GM19438 (cell line): ENCODE measurements around the gene TMPRSS15.

Experiments
- ATAC-seq: cut with Tn5 transposase; IDR thresholded peaks from one replicate; pipeline ENCODE4 v1.9.1; 2021; ENCODE audit warnings: low read depth; ENCODE audit not compliant: unreplicated experiment

Gene TMPRSS15

DNA sequence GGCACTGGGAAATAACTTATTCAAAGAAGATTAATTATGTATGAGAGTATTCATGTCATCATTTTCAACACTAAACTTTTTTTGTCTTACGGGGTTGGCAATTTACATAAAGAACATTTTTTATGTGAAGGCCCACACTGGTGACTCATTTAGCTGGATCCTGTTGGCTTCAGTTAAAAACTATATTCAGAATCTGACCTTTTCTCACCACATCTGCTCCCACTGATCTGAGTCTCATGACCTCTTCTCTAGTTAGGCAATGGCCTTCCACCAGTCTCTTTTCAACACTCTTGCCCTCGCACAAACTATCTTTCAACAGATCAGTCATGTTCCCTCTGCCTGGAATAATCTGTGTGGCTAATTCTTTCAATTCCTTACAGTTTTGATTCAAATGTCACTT is 53.4 kb downstream of the TMPRSS15 start:
- no peak for ATAC-seq

DNA sequence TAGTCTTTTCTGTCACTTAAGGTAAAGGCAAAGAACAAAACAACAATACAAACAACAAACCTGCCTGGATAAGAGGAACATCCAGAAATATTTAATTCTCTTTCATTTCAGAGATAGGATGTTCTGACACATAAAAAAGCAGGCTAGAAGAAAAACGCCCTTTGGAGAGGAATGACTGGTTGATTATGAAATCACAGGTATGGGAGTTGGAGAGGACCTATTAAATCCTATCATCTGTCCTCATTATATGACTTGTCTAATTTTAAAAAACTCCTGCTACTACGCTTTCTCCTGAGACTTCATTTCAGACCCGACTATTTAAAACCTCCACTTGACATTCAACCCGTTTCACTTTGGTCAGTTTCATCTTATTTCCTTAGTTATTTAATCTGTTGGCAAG is 54.1 kb downstream of the TMPRSS15 start:
- ATAC-seq: no peak

DNA sequence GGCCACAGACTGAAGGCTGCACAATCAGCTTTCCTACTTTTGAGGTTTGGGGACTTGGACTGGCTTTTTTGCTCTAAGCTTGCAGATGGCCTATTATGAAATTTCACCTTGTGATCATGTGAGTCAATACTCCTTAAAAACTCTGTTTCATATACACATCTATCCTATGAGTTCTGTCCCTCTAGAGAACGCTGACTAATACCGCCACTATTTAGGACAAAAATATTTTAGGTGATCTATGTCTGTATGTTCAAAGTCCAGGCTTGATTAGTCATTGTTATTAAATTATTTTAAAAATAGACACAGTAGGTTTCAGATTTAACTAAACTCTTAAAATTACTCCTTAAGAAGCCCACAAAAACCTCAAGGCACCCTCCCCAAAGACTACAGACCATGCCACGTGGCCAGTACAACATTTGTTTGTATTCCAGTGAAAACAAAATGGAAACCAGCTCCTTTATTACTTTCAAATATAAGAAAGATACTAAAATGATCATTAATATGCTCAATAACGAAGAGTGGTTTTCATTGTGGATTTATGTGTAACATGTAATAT is 63.1 kb downstream of the TMPRSS15 start:
- no peak for ATAC-seq

DNA sequence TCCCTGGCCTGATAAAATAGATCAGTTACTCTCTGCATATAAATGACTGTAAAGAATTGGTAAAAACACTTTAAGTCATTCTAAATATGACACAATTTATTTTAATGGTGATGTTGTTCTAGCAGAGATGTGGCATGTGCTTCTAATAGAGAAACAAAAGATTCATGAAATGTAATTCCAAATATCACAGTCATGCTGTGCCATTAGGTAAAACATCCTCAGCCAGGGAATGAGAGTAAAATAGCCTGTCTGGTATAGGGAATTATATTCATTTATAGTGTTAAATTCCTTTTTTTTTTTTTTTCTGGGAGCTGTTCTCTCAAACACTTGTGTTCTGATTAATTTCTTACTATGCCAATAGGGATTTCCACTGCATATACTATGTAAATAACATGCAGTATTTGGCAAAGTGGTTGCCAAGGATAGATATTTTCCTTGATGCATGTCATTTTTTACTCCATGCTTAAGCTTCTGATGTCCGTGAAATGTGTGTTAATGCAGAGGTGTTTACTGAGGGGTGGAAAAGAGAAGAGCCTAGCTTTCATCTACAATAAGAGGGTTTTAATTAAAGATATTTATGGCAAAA is 67.8 kb downstream of the TMPRSS15 start:
- ATAC-seq: no peak

DNA sequence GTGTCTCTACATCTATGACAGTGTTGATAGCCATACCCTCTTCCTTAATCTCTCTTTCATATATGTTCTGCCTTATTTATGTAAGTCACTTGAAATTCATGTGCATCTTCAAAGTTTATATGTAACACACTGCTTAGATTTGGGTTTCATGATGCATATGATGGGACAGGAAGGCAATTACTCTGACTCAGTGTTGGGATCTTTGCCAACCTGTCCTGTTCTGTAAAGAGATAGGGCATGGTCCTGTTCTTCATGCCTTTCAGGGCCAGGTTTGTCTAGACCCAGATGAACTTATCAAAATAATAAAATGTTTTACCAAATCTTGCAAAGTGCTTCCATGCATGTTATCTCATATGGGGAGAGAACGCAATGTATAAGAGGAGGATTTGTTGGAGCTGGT is 69.5 kb downstream of the TMPRSS15 start:
- ATAC-seq: no peak

DNA sequence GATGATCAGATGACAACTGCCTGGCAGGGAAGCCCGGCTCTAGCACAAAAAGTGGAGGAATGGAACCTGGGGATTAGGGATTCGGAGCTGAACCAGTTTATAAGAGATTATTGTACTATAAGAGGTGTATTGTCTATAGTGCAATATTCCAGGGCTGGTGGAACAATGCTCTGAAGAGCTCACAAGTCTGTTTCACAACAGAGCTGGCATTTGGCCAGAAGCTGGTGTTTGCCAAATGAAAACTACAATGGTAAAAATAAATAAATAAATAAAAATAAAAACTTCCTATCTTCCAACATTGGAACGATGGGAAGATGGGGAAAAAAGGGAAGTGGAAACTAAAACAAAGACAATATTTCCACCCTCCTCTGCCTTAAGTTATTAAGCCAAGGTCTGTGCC is 85.4 kb downstream of the TMPRSS15 start:
- no peak for ATAC-seq

DNA sequence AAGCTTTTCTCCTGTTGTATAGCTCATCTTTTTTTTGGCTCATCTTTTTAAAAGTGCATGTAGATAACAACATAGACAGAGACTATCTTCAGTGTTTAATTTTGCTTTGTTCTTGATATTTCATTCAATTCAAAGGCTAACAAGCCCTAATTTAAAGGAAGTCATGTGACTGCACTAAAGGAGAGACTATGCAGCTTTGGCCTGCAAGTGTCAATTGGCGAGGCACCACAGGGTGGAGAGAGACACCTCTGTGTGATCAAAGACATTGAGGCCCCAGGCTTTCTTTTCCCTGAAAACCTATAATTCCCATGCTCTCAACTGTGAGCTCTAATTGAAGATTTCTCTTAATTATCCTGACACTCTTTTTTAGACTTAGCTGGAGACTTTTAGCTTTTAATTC is 105.4 kb downstream of the TMPRSS15 start:
- no peak for ATAC-seq

DNA sequence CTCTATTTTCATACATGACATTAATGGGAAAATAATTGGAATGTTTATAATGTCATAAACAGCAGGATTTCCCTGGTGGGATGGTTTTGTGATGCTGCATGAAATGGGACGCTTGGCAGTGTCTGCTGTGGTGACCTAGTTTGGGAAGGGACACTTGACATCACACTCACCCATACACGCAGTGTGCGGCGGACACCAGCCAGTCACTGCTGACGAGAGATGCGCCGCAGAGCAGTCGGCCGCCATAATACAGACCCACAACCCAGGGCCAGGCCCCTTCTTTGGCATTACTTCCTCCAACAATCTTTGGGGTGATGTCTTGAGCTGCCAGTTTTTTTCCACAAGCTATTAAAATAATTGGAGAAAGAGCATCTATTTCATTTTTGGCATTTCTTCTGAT is 109.5 kb downstream of the TMPRSS15 start:
- no peak for ATAC-seq

DNA sequence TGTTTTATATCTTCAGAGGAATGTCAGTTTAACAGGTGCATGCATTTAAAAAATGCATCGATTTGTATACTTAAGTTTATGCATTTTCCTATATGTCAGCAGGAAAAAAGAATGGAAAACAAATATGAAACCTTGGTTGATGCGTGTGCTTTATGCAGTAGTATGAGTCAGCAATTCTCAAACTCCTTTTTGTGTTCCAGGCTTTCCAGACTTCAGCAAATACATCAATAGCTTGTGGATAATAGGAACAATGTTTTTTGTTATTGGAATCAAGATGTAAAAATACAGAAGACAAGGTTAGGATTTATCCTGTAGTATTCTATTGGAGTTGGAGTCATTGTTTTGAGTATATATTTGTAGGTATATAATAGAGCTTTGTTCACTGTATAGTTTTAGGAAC is 113.7 kb downstream of the TMPRSS15 start:
- ATAC-seq: no peak

DNA sequence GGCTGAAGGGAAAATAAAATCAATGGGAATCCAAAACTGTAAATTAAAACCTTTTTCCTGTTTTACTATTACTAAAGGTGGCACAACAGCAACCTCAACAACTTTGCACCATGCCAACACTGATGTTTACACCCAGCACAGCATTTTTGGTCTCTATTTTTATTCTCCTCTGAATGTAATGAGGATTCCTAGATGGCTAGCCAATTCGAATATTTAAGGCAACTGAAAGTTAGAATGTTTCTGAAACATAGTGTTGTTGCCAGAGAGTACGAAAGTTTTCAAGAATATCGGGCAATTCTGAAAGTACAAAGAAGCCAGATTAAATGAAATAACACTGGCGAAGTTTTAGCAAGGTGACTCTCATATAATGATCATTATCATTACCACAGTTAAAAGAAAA is 118.2 kb downstream of the TMPRSS15 start:
- ATAC-seq: no peak

DNA sequence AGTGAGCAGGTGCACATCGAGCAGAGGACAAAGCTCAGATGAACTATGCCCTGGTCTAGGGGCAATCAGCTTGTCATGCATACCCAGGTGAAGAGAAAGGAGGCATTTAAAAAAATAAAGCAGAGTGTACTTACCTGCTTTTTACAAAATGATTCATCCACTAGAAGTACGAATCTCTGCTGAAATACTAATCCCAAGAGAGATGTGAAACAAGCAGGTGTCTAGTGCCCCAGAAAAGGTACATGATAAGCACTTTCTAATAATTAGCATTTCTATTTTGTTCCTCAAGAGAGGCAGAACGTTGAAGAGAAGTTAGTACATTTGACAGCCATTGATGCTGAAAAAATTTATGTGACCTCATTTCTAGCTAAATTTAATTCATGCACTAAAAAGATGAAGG is 127.8 kb downstream of the TMPRSS15 start:
- no peak for ATAC-seq

DNA sequence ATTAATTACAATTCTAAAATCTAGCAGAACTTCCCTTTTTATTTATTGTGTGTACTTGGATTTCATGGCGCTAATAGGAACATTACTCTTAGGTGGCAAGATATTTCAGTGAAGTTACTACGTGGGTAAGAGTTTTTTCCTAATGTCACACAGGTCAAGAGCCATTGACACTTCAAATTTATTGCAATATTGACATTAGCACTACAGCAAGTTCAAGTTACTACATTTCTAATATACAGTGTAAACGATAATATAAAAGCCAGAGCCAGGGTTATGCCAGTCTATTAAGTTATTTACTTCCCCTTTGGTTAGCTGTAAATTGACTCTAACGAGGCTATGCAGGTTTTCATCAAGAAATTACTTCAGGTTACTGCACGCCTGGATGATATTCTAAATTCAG is 129.2 kb downstream of the TMPRSS15 start:
- ATAC-seq: no peak

DNA sequence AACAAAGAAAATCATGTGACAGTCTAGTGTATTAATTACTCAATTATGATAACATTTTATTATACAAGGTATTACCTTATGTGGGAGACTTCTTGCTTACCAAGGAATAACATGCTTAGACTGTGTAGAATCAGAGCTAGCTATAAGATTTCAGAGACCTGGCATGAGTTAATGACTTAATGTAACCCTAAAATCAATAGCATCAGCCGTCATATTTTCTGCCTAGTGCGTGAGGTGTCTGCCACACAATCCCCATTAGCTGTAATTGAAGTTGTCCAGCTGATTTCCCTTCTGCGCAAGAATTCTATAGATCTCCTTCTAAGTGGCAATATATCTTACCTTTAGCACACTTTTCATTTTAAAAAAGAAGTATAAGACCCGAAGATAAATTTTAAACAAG is 130.2 kb downstream of the TMPRSS15 start:
- ATAC-seq: no peak

DNA sequence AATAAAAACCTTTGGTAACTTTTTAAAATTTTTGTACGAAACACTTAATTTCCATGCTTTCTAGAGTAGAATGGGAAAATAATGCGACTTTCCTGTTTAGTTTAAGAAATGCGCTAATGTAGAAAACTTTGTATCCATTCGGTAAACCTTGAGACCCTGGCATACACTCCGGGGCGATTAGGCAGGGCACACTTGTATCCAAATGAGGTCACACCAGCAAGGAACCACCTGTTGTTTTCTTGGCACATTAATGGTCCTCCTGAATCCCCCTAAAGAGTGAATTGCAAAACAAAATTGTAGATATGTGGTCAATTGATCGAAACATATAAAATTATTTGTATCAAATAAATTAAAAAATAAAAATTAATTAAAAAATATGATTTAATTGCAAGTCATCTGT is 133.7 kb downstream of the TMPRSS15 start:
- no peak for ATAC-seq

DNA sequence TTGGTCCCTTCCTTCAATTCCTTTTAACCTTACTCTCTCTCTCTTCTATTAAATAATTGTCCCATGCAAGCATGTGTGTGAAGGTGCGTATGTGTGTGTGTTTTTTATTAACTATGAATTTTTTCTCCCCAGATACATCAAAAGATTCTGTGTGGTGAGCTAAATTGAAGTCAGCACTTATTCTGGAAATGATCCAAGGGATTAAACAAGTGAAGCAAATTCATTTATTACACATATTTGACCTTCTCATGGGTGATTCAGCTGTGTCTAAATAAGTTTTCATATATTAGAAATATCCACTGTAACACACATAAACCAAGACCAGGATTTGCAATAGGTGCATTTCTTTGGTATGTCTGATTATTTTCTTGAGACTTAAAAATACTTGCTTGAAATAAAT is 134.7 kb downstream of the TMPRSS15 start:
- no peak for ATAC-seq

DNA sequence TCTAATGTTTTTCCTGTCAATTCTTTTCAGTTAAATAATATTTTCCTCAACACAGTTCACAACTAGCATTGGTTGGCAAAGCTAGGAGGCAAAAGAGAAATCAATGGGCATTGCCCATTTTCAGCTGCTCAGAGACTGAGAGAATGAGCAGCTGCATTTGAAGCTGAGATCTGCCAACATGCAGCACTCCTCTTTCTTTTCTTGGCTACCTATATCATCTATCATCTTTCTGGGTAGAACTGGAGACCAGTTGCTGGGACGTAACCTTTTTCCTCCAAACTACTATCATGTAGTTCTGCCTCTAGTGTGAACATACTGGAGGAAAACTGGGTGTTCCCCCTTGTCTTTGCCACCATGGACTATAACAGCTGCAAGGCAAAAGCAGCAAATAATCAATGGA is 136.1 kb downstream of the TMPRSS15 start:
- no peak for ATAC-seq

DNA sequence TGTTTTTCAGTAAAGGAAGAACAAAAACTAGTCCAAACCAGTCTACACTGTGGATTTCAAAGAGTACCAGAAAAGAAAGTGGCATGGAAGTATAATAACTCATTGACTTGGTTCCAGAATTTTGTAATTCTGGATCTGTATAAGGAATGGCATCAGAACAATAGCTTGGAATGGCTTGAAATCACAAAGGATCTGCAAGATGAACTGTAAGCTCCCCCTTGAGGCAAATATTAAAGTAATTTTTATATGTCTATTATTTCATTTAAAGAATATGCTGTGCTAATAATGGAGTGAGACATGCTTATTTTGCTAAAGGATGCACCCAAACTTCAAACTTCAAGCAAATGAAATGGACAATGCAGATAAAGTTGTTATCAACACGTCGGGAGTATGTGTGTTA is 137.6 kb downstream of the TMPRSS15 start:
- ATAC-seq: no peak

DNA sequence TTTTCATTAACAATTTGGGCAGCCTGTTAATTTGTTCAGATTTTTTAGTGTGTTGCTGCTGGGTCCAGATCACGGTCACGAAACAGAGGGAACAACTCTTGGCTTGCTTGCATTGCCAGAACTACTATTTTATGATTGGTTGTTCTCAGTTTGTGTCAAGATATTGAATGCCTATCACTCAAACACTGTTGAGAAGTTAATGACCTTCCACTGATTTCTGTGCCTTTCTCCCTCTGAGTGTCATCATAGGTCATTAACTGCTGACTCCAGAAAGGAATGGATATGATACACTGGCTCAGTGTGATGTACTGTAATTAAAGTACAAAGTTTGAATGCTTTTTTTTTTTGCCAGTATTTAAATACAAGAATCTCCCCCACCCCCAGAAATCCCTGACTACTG is 149.8 kb downstream of the TMPRSS15 start:
- no peak for ATAC-seq

DNA sequence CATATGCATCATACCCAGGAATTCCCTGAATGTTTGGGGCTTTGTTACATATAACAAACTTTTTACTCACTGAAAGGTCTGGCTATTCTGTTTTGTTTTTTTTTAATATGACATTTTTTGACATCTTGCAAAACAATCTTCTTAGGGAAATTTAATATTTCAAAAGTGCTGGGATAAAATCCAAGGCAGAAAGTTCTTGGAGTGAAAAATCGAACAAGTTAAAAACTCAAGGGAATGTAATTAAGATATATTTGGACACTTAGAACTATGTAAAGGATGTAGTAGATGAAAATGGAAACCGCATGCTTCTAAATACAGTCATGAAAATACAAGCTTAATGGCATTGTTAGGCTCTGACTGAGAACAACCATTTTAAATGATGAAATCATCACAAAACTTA is 150.4 kb downstream of the TMPRSS15 start:
- ATAC-seq: no peak

DNA sequence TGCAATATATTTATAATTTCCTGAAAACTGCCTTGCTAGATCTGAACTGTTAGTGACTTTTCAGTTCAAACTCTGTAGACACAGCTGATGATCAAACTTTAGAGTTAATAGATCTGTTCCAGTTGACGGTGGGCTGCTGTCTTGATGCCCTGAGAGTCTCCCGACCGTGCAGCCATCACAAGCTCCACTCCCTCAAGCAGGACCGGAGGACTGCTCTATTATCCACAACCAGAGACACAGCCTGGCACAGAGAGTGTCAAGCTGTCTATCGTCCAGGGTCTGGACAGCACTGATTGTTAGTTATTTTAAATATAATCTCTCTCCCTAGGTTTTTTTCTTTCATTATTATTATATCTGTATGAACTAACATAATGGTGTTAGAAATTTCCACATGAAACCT is 150.9 kb downstream of the TMPRSS15 start:
- no peak for ATAC-seq

DNA sequence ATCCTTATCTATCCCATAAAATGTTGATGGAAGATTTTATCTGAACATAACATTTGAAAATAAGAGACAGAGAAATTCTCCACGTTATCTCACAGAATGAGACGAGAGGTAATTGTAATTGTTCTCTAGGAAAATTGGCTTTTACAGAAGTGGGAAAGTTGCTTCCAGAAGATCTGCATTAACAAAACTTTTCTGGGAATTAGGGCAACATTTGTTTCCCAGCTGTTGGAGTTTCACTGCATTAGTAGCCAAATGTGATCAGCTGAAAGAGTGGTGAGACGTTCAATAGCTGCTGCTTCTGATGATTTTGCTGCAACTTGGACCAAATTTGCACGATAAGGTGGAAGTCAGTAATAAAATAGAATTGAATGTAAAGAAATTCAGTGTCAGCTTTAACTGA is 151.3 kb downstream of the TMPRSS15 start:
- no peak for ATAC-seq

DNA sequence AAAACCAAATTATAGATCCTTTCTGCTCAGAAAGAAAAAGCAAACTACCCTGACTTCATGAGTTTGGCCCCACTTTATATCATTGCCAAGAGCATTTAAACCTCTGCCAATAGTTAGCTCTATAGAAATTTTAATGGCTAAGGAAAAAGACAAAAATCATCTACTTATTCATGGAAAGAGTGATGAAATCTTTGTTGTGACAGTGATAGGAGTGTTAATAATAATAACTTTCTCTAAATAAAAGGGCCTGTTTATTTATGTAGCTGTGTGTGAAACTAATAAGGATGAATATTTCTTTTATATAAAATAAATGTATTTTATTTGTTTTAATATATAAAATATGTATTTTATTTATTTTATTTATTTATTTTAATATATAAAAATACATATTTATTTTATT is 152.5 kb downstream of the TMPRSS15 start:
- ATAC-seq: no peak

DNA sequence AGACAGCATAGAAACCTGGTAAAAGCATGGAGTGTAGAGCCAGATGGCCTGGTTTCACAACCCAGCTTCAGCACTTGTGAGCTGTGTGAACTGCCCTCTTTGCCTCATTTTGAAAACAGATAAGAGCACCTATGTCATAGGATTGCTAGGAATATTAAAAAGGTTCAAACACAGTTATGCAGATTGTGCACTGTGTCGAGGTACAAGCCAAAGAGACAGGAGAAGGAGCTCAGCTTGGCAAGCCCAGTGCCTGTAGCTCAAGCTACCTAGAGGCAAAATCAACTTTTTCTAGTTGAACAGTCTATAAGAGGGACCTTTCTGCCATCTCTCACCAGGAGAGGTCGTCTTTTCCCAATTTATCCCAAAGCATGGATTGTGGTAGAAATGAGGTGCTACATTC is 153.9 kb downstream of the TMPRSS15 start:
- ATAC-seq: no peak
